ENCODE results near the gene CALML6. TPM values are rescaled to one million over a fixed set of nuclear protein-coding genes. Genes with fewer than 3 reads are reported as not detected.

CALML6 gene
- total RNA-seq, 1 donor from 2014 or later: 1.3 TPM

DNA sequence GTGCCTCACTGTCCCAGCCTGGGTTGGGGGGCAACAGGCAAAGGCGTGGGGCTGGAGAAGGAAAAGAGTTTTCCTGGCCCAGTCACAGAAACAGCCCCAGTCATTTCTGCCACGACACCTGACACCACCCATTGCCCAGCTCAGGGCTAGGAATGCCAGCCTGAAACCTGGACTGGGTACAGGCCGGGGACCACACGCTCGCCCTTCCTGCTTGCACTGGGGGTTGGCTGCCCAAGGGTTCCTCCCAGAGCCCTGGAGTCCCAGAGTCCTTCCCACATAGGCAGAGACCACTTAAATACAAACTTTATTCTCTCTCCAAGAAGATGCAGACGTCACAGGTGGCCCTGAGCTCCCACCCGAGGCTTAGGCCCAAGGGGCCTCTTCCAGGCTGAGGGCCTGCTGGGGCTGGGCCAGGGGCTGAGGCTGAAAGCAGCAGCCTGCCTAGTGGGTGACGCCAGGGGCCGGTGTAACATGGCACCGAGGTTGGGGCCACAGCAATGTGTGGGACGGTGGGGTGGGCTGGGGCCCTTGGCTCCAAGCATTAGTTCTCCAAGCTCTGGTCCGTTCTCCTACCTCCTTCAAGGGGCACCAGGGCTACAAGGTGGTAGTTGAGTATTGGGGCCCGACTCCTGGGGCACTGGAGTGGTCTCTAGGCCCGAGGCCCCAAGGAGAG lies 2.4 kb downstream of the CALML6 start:
- Mint-ChIP-seq H3K27me3 (peaks cover 5% of the 10 kb centered on the region), H3K4me1 (no peaks in the 10 kb centered on the region), H3K9me3 (no peaks in the 10 kb centered on the region), H3K4me3 (peak overlapping the region; percentile 24), H3K36me3 (ENCODE audit: low read depth) (no peaks in the 10 kb centered on the region), H3K27ac (no peak overlapping the region)
- ATAC-seq (ENCODE audit: low read depth) (no peak), DNase-seq (no peak)
- intact Hi-C loops (cut with micrococcal nuclease): loop anchor here (5.0 kb wide), 1 partner anchor 475 kb away; the partner anchor contains the start of genes MORN1 and RER1
- CTCF ChIA-PET: no interaction called here
- POLR2A ChIA-PET: interaction anchor here (1.8 kb wide), 1 partner anchor 8 kb away, joined by 10 read pairs; no protein-coding TSS in a partner anchor
- no peak for TF ChIP-seq CTCF (IDR thresholded peaks at IDR 0.05)

DNA sequence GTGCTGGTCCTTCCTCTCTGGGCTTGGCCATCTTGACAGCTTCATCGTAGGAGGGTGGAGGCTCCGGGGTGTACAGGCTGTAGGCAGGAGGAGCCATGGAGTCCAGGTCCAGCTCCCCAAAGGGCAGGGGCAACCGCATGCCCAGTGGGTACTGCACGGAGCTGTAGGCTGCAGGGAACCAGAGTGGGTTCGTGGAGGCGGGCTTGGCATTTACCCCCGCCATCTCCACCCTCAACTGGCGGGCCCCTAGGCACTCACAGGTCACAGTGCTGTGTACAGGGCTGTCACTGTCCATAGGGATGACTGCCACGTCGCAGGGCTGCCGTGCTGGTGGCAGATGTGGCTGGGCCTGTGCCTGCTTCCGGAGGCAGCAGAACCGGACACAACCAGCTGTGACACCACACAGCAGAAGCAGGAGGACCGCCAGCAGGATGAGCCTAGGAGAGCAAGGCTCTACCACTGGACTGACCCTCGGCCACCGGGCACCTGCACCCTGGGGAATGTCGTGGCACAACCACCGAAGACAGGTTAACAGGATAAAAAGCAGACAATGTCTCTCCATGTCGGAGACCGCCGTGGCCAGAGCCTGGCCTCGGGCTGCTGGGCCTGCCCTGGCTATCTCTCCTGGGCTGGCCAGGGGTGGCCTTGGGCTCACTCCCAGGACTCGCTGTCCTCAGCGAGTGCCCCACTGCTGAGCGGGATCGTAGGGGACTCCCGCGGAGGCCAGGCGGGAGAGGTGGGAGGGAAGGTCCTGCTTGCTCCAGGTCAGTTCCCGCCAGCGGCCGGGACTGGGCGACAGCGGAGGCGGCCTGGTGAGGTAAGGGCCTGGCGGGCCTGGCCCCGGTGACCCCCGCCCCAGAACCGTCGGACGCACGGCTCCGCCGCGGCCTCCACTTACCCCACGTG lies 3.2 kb downstream of the CALML6 start:
- Mint-ChIP-seq H3K27ac (no peak overlapping the region), H3K9me3 (no peaks in the 10 kb centered on the region), H3K36me3 (ENCODE audit: low read depth) (no peaks in the 10 kb centered on the region), H3K27me3 (peaks cover 5% of the 10 kb centered on the region), H3K4me3 (peak overlapping the region; percentile 58), H3K4me1 (no peaks in the 10 kb centered on the region)
- TF ChIP-seq CTCF (IDR thresholded peaks at IDR 0.05): no peak
- ChIA-PET POLR2A (interaction anchor here (1.8 kb wide), 1 partner anchor 9 kb away, joined by 10 read pairs; no protein-coding TSS in a partner anchor), CTCF (no interaction called here)
- intact Hi-C loops (cut with micrococcal nuclease): loop anchor here (2.0 to 5.0 kb wide), 2 partner anchors 287 to 474 kb away; partner anchors contain the start of genes MORN1 and RER1
- ATAC-seq (ENCODE audit: low read depth): no peak
- no peak for DNase-seq

- no peaks in the 10 kb centered on the region for H3K4me1 Mint-ChIP-seq
- ChIA-PET CTCF (no interaction called here), POLR2A (interaction anchor here (1.0 to 1.8 kb wide), 4 partner anchors 9 to 143 kb away, joined by 3 to 10 read pairs (median 4); no protein-coding TSS in a partner anchor)
- ATAC-seq (ENCODE audit: low read depth): peak; percentile 11
- DNase-seq: no peak
- H3K36me3 Mint-ChIP-seq (ENCODE audit: low read depth): no peaks in the 10 kb centered on the region
- H3K27me3 Mint-ChIP-seq: peaks cover 2% of the 10 kb centered on the region
- no peak for TF ChIP-seq CTCF (IDR thresholded peaks at IDR 0.05)
- peak within 1 kb of the TSS; percentile 73 for H3K4me3 Mint-ChIP-seq
- intact Hi-C loops (cut with micrococcal nuclease): loop anchor here (1.0 to 5.0 kb wide), 6 partner anchors 10 to 473 kb away; partner anchors contain the start of genes MORN1, RER1 and SSU72
- H3K27ac Mint-ChIP-seq: peak within 1 kb of the TSS; percentile 56
- H3K9me3 Mint-ChIP-seq: no peaks in the 10 kb centered on the region
These were observed 3.8 kb downstream of the CALML6 start, which contains the start of gene TMEM52 for GRCh38 chr1:1918901-1919303. Gene TMEM52, minus strand, starts transcription at chr1:1919279. Its CDS starts 14 bp downstream, at chr1:1919265.

DNA sequence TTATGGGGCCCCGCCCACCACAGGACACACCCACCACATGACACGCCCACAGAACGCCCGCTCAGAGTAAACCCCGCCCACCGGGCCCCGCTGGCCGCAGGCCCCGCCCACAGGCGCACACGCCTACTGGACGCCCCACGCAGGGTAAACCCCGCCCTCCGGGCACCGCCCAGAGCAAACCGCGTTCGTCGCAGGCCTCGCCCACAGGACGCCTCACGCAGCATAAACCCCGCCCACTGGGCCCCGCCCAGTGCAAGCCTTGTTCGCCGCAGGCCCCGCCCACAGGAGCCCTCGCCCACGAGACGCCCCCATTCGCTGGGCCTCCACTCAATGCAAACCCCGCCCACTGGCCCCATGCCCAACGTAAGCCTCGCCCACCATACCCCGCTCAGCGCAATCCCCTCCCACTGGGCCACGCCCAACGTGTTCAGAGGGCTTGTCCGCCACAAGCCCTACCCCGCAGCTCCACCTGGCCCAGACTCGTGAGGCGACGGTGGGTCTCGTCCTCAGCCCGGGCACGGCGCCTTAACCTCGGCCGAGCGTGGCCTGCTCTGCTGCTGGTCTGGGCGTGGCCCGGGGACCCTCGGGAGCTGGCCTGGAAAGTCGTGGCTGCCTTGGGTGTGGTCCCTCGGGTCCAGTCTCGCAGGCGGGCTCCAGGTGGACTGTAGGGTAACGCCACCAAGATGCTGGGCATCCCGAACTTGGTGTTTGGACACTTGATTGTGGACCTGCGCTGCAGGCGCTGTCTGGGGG lies 4.4 kb downstream of the CALML6 start:
- ATAC-seq (ENCODE audit: low read depth) (peak; percentile 90), DNase-seq (peak; percentile 100)
- peak overlapping the region; percentile 73 for H3K4me3 Mint-ChIP-seq
- no peaks in the 10 kb centered on the region for H3K9me3 Mint-ChIP-seq
- no peaks in the 10 kb centered on the region for H3K27me3 Mint-ChIP-seq
- H3K27ac Mint-ChIP-seq: peak overlapping the region; percentile 56
- TF ChIP-seq CTCF (IDR thresholded peaks at IDR 0.05): no peak
- CTCF ChIA-PET: no interaction called here
- POLR2A ChIA-PET: interaction anchor here (0.6 to 1.1 kb wide), 4 partner anchors 9 to 717 kb away, joined by 3 to 5 read pairs (median 4); no protein-coding TSS in a partner anchor
- no peaks in the 10 kb centered on the region for H3K36me3 Mint-ChIP-seq (ENCODE audit: low read depth)
- H3K4me1 Mint-ChIP-seq: no peaks in the 10 kb centered on the region
- intact Hi-C loops (cut with micrococcal nuclease): loop anchor here (1.0 to 5.0 kb wide), 6 partner anchors 10 to 473 kb away; partner anchors contain the start of genes MORN1, RER1 and SSU72
